22Rv1 (cell line): ENCODE data around the gene KCNIP1.

Experiments used
- ZFX ChIP-seq: fragments of 450-650 bp; IDR thresholded peaks from 2 replicates; pipeline ENCODE4 v1.6.1; 2017; ENCODE audit warnings: antibody characterized with exemption, borderline replicate concordance
- TF ChIP-seq, protein P1 (sequence below): fragments of 450-650 bp; IDR thresholded peaks from 2 replicates; pipeline ENCODE4 v1.5.1; 2017; ENCODE audit warnings: mild to moderate bottlenecking

DNA sequence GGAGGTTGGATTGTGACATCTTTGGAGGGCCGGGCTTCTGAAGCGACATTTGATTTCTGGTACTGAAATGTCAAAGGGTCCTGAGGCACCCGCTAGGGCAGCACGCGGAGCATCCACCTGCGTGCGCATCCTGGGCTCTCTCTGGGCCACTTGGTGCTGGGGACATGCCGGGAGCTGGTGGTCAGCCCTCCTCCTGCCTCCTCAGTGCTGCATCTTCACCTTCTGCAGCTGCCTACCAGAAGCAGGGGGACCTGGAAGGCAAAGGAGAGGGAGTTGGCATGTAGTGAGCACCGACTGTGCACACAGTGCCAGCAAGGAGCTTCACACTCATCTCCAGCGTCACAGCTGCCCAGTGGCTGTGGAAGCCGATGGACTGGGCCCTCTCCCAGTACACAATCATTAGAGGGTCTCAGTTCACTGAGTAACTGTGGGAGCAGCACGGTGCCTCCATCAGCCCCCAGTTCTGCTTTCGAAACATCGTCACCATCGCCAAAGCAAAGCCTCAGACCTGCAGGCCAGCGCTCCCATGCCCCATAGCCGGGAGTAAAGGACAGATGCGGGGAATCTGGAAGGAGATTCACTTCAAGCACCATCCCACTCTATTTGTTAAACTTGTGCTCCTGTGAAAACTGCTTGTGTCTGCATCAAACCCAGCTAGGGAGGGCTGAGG is 138.4 kb downstream of the KCNIP1 start:
- TF ChIP-seq, protein P1, sequence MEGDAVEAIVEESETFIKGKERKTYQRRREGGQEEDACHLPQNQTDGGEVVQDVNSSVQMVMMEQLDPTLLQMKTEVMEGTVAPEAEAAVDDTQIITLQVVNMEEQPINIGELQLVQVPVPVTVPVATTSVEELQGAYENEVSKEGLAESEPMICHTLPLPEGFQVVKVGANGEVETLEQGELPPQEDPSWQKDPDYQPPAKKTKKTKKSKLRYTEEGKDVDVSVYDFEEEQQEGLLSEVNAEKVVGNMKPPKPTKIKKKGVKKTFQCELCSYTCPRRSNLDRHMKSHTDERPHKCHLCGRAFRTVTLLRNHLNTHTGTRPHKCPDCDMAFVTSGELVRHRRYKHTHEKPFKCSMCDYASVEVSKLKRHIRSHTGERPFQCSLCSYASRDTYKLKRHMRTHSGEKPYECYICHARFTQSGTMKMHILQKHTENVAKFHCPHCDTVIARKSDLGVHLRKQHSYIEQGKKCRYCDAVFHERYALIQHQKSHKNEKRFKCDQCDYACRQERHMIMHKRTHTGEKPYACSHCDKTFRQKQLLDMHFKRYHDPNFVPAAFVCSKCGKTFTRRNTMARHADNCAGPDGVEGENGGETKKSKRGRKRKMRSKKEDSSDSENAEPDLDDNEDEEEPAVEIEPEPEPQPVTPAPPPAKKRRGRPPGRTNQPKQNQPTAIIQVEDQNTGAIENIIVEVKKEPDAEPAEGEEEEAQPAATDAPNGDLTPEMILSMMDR: no peak
- no peak for TF ChIP-seq ZFX
